Neutrophil (primary cell): ENCODE measurements around the gene SFSWAP.
A peak's percentile ranks its signal among the peaks of the same experiment; 100 is the strongest.

ENCODE experiments used
- H3K27ac ChIP-seq: fragments of 200-600 bp; sonication (generic); 2 replicates; pipeline ENCODE4 v1.5.1; 2016; ENCODE audit warnings: mild to moderate bottlenecking, moderate library complexity
- H3K27me3 ChIP-seq: fragments of 200-600 bp; sonication (generic); 2 replicates; pipeline ENCODE4 v1.6.0; 2016; ENCODE audit warnings: mild to moderate bottlenecking
- H3K36me3 ChIP-seq: fragments of 200-600 bp; sonication (generic); 2 replicates; pipeline ENCODE4 v1.5.1; 2017
- H3K4me1 ChIP-seq, 2 experiments: fragments of 200-600 bp in 1 of 2; sonication (generic) in 1 of 2; 1 replicate in 1 of 2; 2 replicates in 1 of 2; pipeline versions ENCODE4 v1.5.1 to v1.6.1; 2013 to 2016; ENCODE audit warnings: low read depth in 1 of 2, low read length in 1 of 2, mild to moderate bottlenecking in 1 of 2, moderate library complexity in 1 of 2; ENCODE audit not compliant: control insufficient read depth in 1 of 2, insufficient read depth in 1 of 2
- H3K4me3 ChIP-seq, 2 experiments: fragments of 200-600 bp in 1 of 2; sonication (generic) in 1 of 2; 1 replicate in 1 of 2; 2 replicates in 1 of 2; pipeline ENCODE4 v1.5.1; 2013 to 2016; ENCODE audit warnings: low read depth in 1 of 2, low read length in 1 of 2, mild to moderate bottlenecking in 1 of 2, moderate library complexity in 1 of 2
- H3K9me3 ChIP-seq: fragments of 200-600 bp; sonication (generic); 2 replicates; pipeline ENCODE4 v1.5.1; 2016
- CTCF ChIP-seq: fragments of 200-600 bp; sonication (generic); IDR thresholded peaks from 2 replicates; pipeline ENCODE4 v1.5.1; 2016; ENCODE audit warnings: antibody characterized with exemption

Gene SFSWAP

GRCh38 chr12:131693149-131693548 is 17.7 kb upstream of the SFSWAP start:
- H3K27ac ChIP-seq, result no peak overlapping the region
- no peak overlapping the region for H3K4me3 ChIP-seq

GRCh38 chr12:131694116-131694838 is 16.6 kb upstream of the SFSWAP start:
- no peak for TF ChIP-seq CTCF
- H3K4me1 ChIP-seq, result peaks cover 12% of the 10 kb centered on the region in 2 experiments
- no peak overlapping the region for H3K27ac ChIP-seq
- no peak overlapping the region for H3K4me3 ChIP-seq
- no peaks in the 10 kb centered on the region for H3K27me3 ChIP-seq
- no peaks in the 10 kb centered on the region for H3K9me3 ChIP-seq
- H3K36me3 ChIP-seq, result no peaks in the 10 kb centered on the region

More at GRCh38 chr12:131693149-131693548, 17.7 kb upstream of the SFSWAP start:
- TF ChIP-seq CTCF, result no peak
- no peaks in the 10 kb centered on the region for H3K9me3 ChIP-seq
- H3K36me3 ChIP-seq, result no peaks in the 10 kb centered on the region
- peaks cover 8% of the 10 kb centered on the region in 2 experiments for H3K4me1 ChIP-seq
- no peaks in the 10 kb centered on the region for H3K27me3 ChIP-seq

- peaks cover 12% of the 10 kb centered on the region in 2 experiments for H3K4me1 ChIP-seq
- H3K9me3 ChIP-seq, result no peaks in the 10 kb centered on the region
- TF ChIP-seq CTCF, result no peak
- H3K36me3 ChIP-seq, result no peaks in the 10 kb centered on the region
- H3K27me3 ChIP-seq, result no peaks in the 10 kb centered on the region
- no peak overlapping the region for H3K4me3 ChIP-seq
- no peak overlapping the region for H3K27ac ChIP-seq
Measured at GRCh38 chr12:131695968-131696367, 14.9 kb upstream of the SFSWAP start.

- H3K27ac ChIP-seq, result peak overlapping the region; percentile 34
- peaks cover 12% of the 10 kb centered on the region in 2 experiments for H3K4me1 ChIP-seq
- H3K27me3 ChIP-seq, result no peaks in the 10 kb centered on the region
- H3K4me3 ChIP-seq, result no peak overlapping the region
- no peaks in the 10 kb centered on the region for H3K36me3 ChIP-seq
- no peak for TF ChIP-seq CTCF
- no peaks in the 10 kb centered on the region for H3K9me3 ChIP-seq
Measured at GRCh38 chr12:131698286-131698685, 12.6 kb upstream of the SFSWAP start.

- Histone ChIP-seq H3K9me3 (no peaks in the 10 kb centered on the region), H3K4me3 (no peak overlapping the region), H3K36me3 (no peaks in the 10 kb centered on the region), H3K27ac (no peak overlapping the region), H3K27me3 (no peaks in the 10 kb centered on the region), H3K4me1 (peaks cover 12% of the 10 kb centered on the region in 2 experiments)
- no peak for TF ChIP-seq CTCF
Measured at GRCh38 chr12:131699434-131699833, 11.5 kb upstream of the SFSWAP start.
